Fibroblast of lung (primary cell): Measurements from ENCODE around the gene TMEM163.

Experiments used
- EZH2 ChIP-seq: IDR thresholded peaks from 2 replicates; pipeline ENCODE4 v1.5.1; 2012; ENCODE audit warnings: low read length, control low read depth, mild to moderate bottlenecking; ENCODE audit errors: missing control alignments
- TF ChIP-seq, protein P1 (sequence below), 2 donors: IDR thresholded peaks in 1 of 2; conservative IDR thresholded peaks in 1 of 2; 1 replicate in 1 of 2; 2 replicates in 1 of 2; pipeline ENCODE4 v1.5.1; 2011 to 2012; ENCODE audit warnings: low read length in 2 of 2, control low read depth in 1 of 2, inconsistent platforms in 1 of 2, low read depth in 1 of 2, mild to moderate bottlenecking in 1 of 2

DNA sequence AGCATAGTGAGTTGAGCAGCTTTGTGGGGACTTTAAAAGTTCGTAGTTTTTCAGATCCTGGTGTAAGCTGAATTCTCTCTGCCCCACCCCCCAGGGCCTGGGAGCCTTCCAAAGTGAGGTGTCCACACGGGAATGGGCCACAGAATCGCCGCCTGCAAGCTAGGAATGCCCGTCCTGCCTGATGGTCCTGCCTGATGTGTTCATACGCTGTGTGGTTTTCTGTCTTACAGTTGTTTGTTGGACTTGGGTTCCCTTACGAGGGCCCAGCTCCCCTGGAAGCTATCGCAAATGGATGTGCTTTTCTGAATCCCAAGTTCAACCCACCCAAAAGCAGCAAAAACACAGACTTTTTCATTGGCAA is 306.2 kb downstream of the TMEM163 start:
- TF ChIP-seq, protein P1, sequence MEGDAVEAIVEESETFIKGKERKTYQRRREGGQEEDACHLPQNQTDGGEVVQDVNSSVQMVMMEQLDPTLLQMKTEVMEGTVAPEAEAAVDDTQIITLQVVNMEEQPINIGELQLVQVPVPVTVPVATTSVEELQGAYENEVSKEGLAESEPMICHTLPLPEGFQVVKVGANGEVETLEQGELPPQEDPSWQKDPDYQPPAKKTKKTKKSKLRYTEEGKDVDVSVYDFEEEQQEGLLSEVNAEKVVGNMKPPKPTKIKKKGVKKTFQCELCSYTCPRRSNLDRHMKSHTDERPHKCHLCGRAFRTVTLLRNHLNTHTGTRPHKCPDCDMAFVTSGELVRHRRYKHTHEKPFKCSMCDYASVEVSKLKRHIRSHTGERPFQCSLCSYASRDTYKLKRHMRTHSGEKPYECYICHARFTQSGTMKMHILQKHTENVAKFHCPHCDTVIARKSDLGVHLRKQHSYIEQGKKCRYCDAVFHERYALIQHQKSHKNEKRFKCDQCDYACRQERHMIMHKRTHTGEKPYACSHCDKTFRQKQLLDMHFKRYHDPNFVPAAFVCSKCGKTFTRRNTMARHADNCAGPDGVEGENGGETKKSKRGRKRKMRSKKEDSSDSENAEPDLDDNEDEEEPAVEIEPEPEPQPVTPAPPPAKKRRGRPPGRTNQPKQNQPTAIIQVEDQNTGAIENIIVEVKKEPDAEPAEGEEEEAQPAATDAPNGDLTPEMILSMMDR (conservative IDR thresholded peaks at IDR 0.05 in 1 of 2, IDR thresholded peaks at IDR 0.05 in 1 of 2; ENCODE audit: low read depth in 1 of 2, low read length in 2 of 2): no peak
- no peak for TF ChIP-seq EZH2
